Panc1 (cell line): Measurements from ENCODE around the gene STK4.
A peak's percentile ranks its signal among the peaks of the same experiment; 100 is the strongest.

Experiments used
- POLR2AphosphoS5 ChIP-seq: IDR thresholded peaks from 2 replicates; pipeline ENCODE4 v1.6.1; 2012; ENCODE audit warnings: mild to moderate bottlenecking, low read depth, low read length, moderate library complexity
- TF ChIP-seq, protein P1 (sequence below): fragments of 450-650 bp; IDR thresholded peaks from 2 replicates; pipeline ENCODE4 v1.5.1; 2017; ENCODE audit warnings: mild to moderate bottlenecking

DNA sequence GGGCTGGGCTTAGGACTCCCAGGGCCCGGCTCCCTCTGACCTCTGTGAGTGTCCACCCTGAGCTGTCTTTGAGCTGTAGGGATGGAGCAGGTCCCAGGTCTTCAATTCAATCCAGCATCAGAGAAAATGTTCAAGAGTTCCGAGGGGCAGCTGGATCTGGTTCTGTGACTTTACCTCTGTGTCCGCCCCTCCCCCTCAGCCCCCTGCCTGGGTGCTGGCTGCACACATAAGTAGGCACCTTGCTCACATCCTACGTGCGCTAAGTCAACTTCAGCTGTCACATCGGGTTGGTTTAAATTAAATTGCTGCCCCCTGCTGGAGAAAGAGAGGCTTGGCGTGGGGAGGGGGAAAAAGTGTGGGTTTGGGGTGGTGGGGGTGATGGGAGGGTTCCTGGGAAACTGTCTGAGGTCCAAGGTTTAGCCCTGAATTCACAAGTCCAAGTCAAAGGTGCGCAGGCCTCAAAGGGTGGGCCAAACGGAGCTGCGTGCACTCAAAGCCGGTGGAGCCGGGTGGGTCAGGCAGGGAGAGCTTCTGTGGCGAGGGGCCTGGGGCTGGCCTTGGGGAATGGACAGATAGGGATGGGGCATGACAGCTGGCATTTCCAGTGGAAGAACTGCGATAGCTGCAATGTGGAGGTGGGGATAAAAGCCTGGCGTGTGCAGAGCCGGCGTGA lies 145.6 kb downstream of the STK4 start:
- TF ChIP-seq, protein P1, sequence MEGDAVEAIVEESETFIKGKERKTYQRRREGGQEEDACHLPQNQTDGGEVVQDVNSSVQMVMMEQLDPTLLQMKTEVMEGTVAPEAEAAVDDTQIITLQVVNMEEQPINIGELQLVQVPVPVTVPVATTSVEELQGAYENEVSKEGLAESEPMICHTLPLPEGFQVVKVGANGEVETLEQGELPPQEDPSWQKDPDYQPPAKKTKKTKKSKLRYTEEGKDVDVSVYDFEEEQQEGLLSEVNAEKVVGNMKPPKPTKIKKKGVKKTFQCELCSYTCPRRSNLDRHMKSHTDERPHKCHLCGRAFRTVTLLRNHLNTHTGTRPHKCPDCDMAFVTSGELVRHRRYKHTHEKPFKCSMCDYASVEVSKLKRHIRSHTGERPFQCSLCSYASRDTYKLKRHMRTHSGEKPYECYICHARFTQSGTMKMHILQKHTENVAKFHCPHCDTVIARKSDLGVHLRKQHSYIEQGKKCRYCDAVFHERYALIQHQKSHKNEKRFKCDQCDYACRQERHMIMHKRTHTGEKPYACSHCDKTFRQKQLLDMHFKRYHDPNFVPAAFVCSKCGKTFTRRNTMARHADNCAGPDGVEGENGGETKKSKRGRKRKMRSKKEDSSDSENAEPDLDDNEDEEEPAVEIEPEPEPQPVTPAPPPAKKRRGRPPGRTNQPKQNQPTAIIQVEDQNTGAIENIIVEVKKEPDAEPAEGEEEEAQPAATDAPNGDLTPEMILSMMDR = peak; percentile 86
- no peak for TF ChIP-seq POLR2AphosphoS5
